Upper lobe of left lung (tissue), 6 donors: ENCODE data around the gene CUX1. TPM values are rescaled to one million over a fixed set of nuclear protein-coding genes. Genes with fewer than 3 reads are reported as not detected.
"Not testable (repeated sequence)": the region's sequence is repeated elsewhere in the genome, so short reads cannot be mapped to it uniquely, and the experiment has no call there.

ENCODE experiments used
- ATAC-seq, 2 donors: fragments of 200-7000 bp; cut with Tn5 transposase; one replicate each; pipeline ENCODE4 v1.9.1; 2022; ENCODE audit warnings: mild to moderate bottlenecking in 2 of 2, moderate library complexity in 2 of 2; ENCODE audit not compliant: low FRiP score in 2 of 2
- DNase-seq, 2 donors: peaks; one replicate each; pipeline ENCODE4 v3.0.0-alpha.2; 2019 to 2020
- H3K27ac ChIP-seq, 4 donors: fragments of 200-600 bp; sonication (generic); one replicate each; pipeline ENCODE4 v1.5.1; 2016 to 2019
- H3K27me3 ChIP-seq, 4 donors: fragments of 200-600 bp; sonication (generic); one replicate each; pipeline ENCODE4 v1.5.1; 2017 to 2019
- H3K36me3 ChIP-seq, 4 donors: fragments of 200-600 bp; sonication (generic); one replicate each; pipeline ENCODE4 v1.5.1; 2016 to 2019
- H3K4me1 ChIP-seq, 4 donors: fragments of 200-600 bp; sonication (generic); one replicate each; pipeline ENCODE4 v1.5.1; 2018 to 2019
- H3K4me3 ChIP-seq, 4 donors: fragments of 200-600 bp; sonication (generic); one replicate each; pipeline ENCODE4 v1.5.1; 2017 to 2019; ENCODE audit warnings: mild to moderate bottlenecking in 2 of 4, moderate library complexity in 1 of 4
- H3K9me3 ChIP-seq, 4 donors: fragments of 200-600 bp; sonication (generic); one replicate each; pipeline ENCODE4 v1.5.1; 2018 to 2019
- EP300 ChIP-seq, 4 donors: sonication (generic); formaldehyde crosslinking; IDR thresholded peaks; one replicate each; pipeline ENCODE4 v1.5.1; 2017; ENCODE audit warnings: antibody characterized with exemption in 4 of 4, control low read depth in 2 of 4
- POLR2A ChIP-seq, 4 donors: fragments of 450-650 bp; IDR thresholded peaks; one replicate each; pipeline ENCODE4 v1.5.1; 2016 to 2017; ENCODE audit warnings: antibody characterized with exemption in 4 of 4, mild to moderate bottlenecking in 2 of 4
- POLR2AphosphoS5 ChIP-seq, 2 donors: sonication (generic); formaldehyde crosslinking; IDR thresholded peaks; one replicate each; pipeline ENCODE4 v1.5.1; 2017; ENCODE audit warnings: antibody characterized with exemption in 2 of 2
- WGBS, 2 donors: methylation state at CpG; one replicate each; pipeline ENCODE4 v1.1.5; 2017 to 2018; 5-methylcytosine and 5-hydroxymethylcytosine counted together
- total RNA-seq, 6 donors: library from RNA; depleted of rRNA in 4 of 6; stranded (reverse); fragments of >200 nt in 4 of 6; gene quantifications; one replicate each; pipeline versions ENCODE4 v1.1.0 to v1.2.1, GENCODE V29; 2016 to 2021
- TF ChIP-seq, protein P1 (sequence below), 6 experiments: fragments of 450-650 bp in 4 of 6; fragments of 200-600 bp in 2 of 6; sonication (generic) in 2 of 6; IDR thresholded peaks; one replicate each; pipeline ENCODE4 v1.5.1; 2016 to 2019; ENCODE audit warnings: antibody characterized with exemption in 6 of 6
- donor health status: DM: no; HTN: no; CAD: no; lungs with moderate emphysema.
- donor health status: DM: no; HTN: yes; CAD: no; lungs with severe emphysema.

CUX1 gene
- total RNA-seq, 6 donors from 2014 or later, result 106 to 188 (median 115) TPM

DNA sequence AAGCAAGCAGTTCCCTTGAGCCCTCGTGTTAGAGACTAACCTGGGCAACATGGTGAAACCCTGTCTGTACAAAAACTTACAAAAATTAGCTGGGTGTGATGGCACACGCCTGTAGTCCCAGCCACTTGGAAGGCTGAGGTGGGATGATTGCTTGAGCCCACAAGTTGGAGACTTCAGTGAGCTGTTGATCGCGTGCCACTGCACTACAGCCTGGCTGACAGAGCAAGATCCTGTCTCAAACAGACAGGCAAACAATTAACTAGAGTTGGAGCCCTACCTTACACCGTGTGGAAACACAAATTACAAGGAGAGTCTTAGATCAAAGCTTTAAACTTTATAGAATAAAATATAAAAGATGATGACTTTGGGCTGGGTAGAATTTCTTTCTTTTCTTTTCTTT lies 219.5 kb downstream of the CUX1 start:
- TF ChIP-seq EP300 (IDR thresholded peaks at IDR 0.05), result no peak
- no peak for TF ChIP-seq POLR2A (IDR thresholded peaks at IDR 0.05)
- TF ChIP-seq, protein P1, sequence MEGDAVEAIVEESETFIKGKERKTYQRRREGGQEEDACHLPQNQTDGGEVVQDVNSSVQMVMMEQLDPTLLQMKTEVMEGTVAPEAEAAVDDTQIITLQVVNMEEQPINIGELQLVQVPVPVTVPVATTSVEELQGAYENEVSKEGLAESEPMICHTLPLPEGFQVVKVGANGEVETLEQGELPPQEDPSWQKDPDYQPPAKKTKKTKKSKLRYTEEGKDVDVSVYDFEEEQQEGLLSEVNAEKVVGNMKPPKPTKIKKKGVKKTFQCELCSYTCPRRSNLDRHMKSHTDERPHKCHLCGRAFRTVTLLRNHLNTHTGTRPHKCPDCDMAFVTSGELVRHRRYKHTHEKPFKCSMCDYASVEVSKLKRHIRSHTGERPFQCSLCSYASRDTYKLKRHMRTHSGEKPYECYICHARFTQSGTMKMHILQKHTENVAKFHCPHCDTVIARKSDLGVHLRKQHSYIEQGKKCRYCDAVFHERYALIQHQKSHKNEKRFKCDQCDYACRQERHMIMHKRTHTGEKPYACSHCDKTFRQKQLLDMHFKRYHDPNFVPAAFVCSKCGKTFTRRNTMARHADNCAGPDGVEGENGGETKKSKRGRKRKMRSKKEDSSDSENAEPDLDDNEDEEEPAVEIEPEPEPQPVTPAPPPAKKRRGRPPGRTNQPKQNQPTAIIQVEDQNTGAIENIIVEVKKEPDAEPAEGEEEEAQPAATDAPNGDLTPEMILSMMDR (IDR thresholded peaks at IDR 0.05), result no peak
- TF ChIP-seq POLR2AphosphoS5 (IDR thresholded peaks at IDR 0.05), result no peak
- Histone ChIP-seq H3K27me3 (no peaks in the 10 kb centered on the region), H3K4me1 (no peaks in the 10 kb centered on the region), H3K27ac (no peak overlapping the region), H3K4me3 (no peak overlapping the region), H3K36me3 (no peaks in the 10 kb centered on the region), H3K9me3 (no peaks in the 10 kb centered on the region)
- DNase-seq, result no peak
- no peak for ATAC-seq
- WGBS, 2 donors, result 89 to 91% methylated on average over 5 of the region's 5 CpGs

DNA sequence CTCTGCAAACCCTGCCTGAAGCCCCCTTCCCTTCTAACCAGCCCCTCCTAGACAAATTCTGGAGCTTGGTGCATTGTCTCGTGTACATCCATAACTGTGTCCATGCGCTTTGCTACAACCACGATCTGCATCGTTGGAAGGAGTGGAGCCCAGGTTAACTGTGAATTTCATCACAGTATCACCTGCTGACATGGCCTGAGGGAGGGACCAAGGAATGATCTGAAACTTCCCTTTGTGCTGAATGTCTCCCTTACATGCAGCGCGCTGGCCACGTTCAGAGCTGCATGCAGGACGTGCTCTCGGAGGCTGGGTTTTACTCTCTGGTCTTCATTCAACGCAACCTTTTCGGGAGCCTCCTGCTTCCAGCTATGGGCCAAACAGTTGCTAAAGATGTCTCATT lies 222.3 kb downstream of the CUX1 start:
- TF ChIP-seq POLR2AphosphoS5 (IDR thresholded peaks at IDR 0.05), result no peak
- TF ChIP-seq EP300 (IDR thresholded peaks at IDR 0.05), result no peak
- TF ChIP-seq, protein P1 (IDR thresholded peaks at IDR 0.05), result no peak
- no peak for TF ChIP-seq POLR2A (IDR thresholded peaks at IDR 0.05)
- ATAC-seq, result no peak
- 98% methylated on average over 11 of the region's 11 CpGs for WGBS, 2 donors
- no peak overlapping the region for H3K4me3 ChIP-seq
- no peak for DNase-seq
- H3K9me3 ChIP-seq, result no peaks in the 10 kb centered on the region
- no peaks in the 10 kb centered on the region for H3K27me3 ChIP-seq
- H3K36me3 ChIP-seq, result no peaks in the 10 kb centered on the region
- H3K4me1 ChIP-seq, result peaks cover 0 to 5% (median 3%) of the 10 kb centered on the region in 4 donors
- H3K27ac ChIP-seq, result no peak overlapping the region

DNA sequence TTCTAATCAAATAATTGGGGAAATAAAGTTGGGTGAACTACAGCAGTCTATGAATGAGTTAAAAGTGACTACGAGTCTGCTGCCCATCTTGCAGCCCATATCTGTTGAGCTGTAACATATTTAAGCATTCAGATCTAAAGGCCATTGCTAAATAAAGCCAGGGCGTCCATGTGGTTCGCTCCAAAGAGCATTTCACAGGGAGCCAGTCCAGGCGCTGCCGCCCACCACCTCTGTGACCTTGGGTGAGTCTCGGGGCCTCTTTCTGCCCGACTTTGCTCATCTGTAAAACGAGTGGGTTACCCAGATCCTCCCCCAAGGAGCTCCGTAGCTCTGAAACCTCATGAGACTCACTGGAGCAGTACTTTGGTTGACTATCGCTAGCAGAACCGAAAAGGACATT lies 223.1 kb downstream of the CUX1 start:
- Histone ChIP-seq H3K4me1 (peaks cover 6 to 13% (median 11%) of the 10 kb centered on the region in 4 donors), H3K27me3 (no peaks in the 10 kb centered on the region), H3K27ac (no peak overlapping the region), H3K4me3 (no peak overlapping the region), H3K36me3 (no peaks in the 10 kb centered on the region), H3K9me3 (no peaks in the 10 kb centered on the region)
- WGBS, 2 donors, result 92 to 94% methylated on average over 9 to 11 of the region's 11 CpGs
- DNase-seq (no peak), ATAC-seq (no peak)
- TF ChIP-seq, protein P1 (IDR thresholded peaks at IDR 0.05), result no peak
- no peak for TF ChIP-seq EP300 (IDR thresholded peaks at IDR 0.05)
- no peak for TF ChIP-seq POLR2A (IDR thresholded peaks at IDR 0.05)
- no peak for TF ChIP-seq POLR2AphosphoS5 (IDR thresholded peaks at IDR 0.05)

DNA sequence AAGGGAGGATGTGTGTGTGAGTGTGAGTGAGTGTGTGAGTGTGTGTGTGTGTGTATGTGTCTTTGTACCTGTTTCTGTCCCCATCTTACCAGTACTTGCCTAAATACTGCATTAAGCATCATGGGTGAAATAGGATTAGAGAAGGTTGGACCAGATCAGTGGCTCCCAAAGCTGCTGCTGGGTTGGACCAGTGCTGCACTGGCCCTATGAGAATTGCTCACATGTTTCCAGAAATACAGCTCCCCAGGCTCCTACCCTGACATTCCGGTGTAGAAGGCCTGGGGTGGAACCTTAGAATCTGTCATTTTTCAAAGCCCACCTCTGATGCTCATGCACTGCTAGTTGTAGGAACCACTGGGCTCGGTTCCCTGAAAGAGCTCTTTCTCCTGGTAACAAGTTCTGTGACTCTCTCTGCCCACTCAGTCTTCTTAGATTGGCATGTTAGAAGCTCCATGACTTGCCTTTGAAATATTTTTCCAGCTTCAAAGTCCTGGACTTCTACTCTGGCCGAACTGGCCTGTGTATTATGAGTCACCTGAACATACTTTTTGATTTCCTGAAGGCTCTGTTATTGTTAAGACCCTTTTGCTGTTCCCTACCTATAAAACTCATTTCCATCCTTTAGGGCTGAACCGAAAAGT lies 224.7 kb downstream of the CUX1 start:
- H3K4me3 ChIP-seq, result no peak overlapping the region
- no peaks in the 10 kb centered on the region for H3K27me3 ChIP-seq
- ATAC-seq (no peak), DNase-seq (no peak)
- no peak overlapping the region for H3K27ac ChIP-seq
- H3K4me1 ChIP-seq, result peaks cover 6 to 21% (median 15%) of the 10 kb centered on the region in 4 donors
- no peak for TF ChIP-seq EP300 (IDR thresholded peaks at IDR 0.05)
- TF ChIP-seq, protein P1 (IDR thresholded peaks at IDR 0.05), result no peak
- TF ChIP-seq POLR2AphosphoS5 (IDR thresholded peaks at IDR 0.05), result no peak
- TF ChIP-seq POLR2A (IDR thresholded peaks at IDR 0.05), result no peak
- H3K36me3 ChIP-seq, result no peaks in the 10 kb centered on the region
- WGBS, 2 donors, result 80 to 89% methylated on average over 4 of the region's 4 CpGs
- H3K9me3 ChIP-seq, result no peaks in the 10 kb centered on the region

DNA sequence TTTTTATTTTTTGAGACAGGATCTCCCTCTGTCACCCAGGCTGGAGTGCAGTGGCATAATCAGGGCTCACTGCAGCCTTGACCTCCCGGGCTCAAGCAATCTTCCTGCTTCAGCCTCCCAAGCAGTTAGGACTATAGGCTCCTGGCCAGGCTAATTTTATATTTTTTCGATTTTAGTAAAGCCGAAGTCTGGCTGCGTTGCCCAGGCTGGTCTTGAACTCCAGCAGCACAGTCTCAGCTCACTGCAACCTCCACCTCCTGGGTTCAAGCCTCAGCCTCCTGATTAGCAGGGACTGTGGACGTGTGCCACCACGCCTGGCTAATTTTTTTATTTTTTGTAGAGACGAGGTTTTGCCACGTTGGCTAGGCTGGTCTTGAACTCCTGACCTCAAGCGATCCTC lies 225.4 kb downstream of the CUX1 start:
- WGBS, 2 donors, result 90% methylated on average over 9 of the region's 9 CpGs
- not testable (repeated sequence) for H3K27ac ChIP-seq, H3K27me3 ChIP-seq, H3K9me3 ChIP-seq, H3K4me3 ChIP-seq, DNase-seq, ATAC-seq, H3K36me3 ChIP-seq
- peaks cover 6 to 21% (median 15%) of the 10 kb centered on the region in 4 donors for H3K4me1 ChIP-seq
